H9 (cell line): ENCODE data around the gene KRT31. TPM values are rescaled to one million over a fixed set of nuclear protein-coding genes. Genes with fewer than 3 reads are reported as not detected.

Experiments
- DNase-seq: peaks from one replicate; pipeline ENCODE4 v3.0.0-alpha.2; 2017
- H2AFZ ChIP-seq: one replicate; pipeline ENCODE4 v1.6.1; 2013; ENCODE audit warnings: mild to moderate bottlenecking, low read length, control low read depth, moderate library complexity
- H2AK5ac ChIP-seq: 2 replicates; pipeline ENCODE4 v1.6.1; 2013; ENCODE audit warnings: low read length, control low read depth, mixed read lengths; ENCODE audit not compliant: insufficient read length
- H2BK120ac ChIP-seq: one replicate; pipeline ENCODE4 v1.6.1; 2013; ENCODE audit warnings: low read depth, mild to moderate bottlenecking, low read length, control low read depth, inconsistent platforms; ENCODE audit not compliant: poor library complexity, severe bottlenecking
- H2BK12ac ChIP-seq: 2 replicates; pipeline ENCODE4 v1.6.1; 2013; ENCODE audit warnings: low read length, control low read depth, mixed read lengths, low read depth; ENCODE audit not compliant: insufficient read length
- H2BK15ac ChIP-seq: 2 replicates; pipeline ENCODE4 v1.6.1; 2013; ENCODE audit warnings: low read depth, low read length, control low read depth
- H2BK20ac ChIP-seq: one replicate; pipeline ENCODE4 v1.6.1; 2013; ENCODE audit warnings: low read depth, mild to moderate bottlenecking, low read length, control low read depth, inconsistent platforms; ENCODE audit not compliant: poor library complexity, severe bottlenecking
- H2BK5ac ChIP-seq: 2 replicates; pipeline ENCODE4 v1.6.1; 2013; ENCODE audit warnings: low read length, control low read depth, mixed read lengths; ENCODE audit not compliant: insufficient read length
- H3K14ac ChIP-seq: 2 replicates; pipeline ENCODE4 v1.6.1; 2013; ENCODE audit warnings: low read length, control low read depth; ENCODE audit not compliant: insufficient read depth
- H3K18ac ChIP-seq: 2 replicates; pipeline ENCODE4 v1.6.1; 2013; ENCODE audit warnings: low read depth, mild to moderate bottlenecking, mixed read lengths, low read length, control low read depth; ENCODE audit not compliant: insufficient read length
- H3K23ac ChIP-seq: 2 replicates; pipeline ENCODE4 v1.6.1; 2013; ENCODE audit warnings: low read length, control low read depth, mixed read lengths, low read depth; ENCODE audit not compliant: insufficient read length
- H3K23me2 ChIP-seq: 2 replicates; pipeline ENCODE4 v1.6.1; 2013; ENCODE audit warnings: low read depth, mild to moderate bottlenecking, mixed read lengths, low read length, control low read depth; ENCODE audit not compliant: insufficient read length, poor library complexity, severe bottlenecking
- H3K27ac ChIP-seq: 2 replicates; pipeline ENCODE4 v1.5.1; 2013; ENCODE audit warnings: low read length, control low read depth, mixed read lengths, low read depth; ENCODE audit not compliant: insufficient read length
- H3K27me3 ChIP-seq: 2 replicates; pipeline ENCODE4 v1.6.1; 2013; ENCODE audit warnings: low read length, control low read depth, inconsistent platforms; ENCODE audit not compliant: insufficient read depth
- H3K4ac ChIP-seq: 2 replicates; pipeline ENCODE4 v1.6.1; 2013; ENCODE audit warnings: low read depth, mild to moderate bottlenecking, control low read depth, inconsistent platforms, low read length, moderate library complexity
- H3K4me1 ChIP-seq: 2 replicates; pipeline ENCODE4 v1.6.1; 2013; ENCODE audit warnings: low read length, control low read depth, inconsistent platforms; ENCODE audit not compliant: insufficient read depth
- H3K4me2 ChIP-seq: 2 replicates; pipeline ENCODE4 v1.6.1; 2013; ENCODE audit warnings: low read length, control low read depth, mixed read lengths; ENCODE audit not compliant: insufficient read length, insufficient read depth
- H3K56ac ChIP-seq: 2 replicates; pipeline ENCODE4 v1.6.1; 2013; ENCODE audit warnings: low read depth, mild to moderate bottlenecking, mixed read lengths, low read length, control low read depth; ENCODE audit not compliant: insufficient read length
- H3K79me1 ChIP-seq: 2 replicates; pipeline ENCODE4 v1.6.1; 2013; ENCODE audit warnings: low read depth, mild to moderate bottlenecking, moderate library complexity, low read length, control low read depth, inconsistent platforms; ENCODE audit not compliant: insufficient read depth, poor library complexity, severe bottlenecking
- H3K79me2 ChIP-seq: 2 replicates; pipeline ENCODE4 v1.6.1; 2013; ENCODE audit warnings: low read length, control low read depth, inconsistent platforms; ENCODE audit not compliant: insufficient read depth
- H3K9ac ChIP-seq: 2 replicates; pipeline ENCODE4 v1.6.1; 2013; ENCODE audit warnings: low read length, control low read depth, mixed read lengths; ENCODE audit not compliant: insufficient read length; ENCODE audit errors: extremely low read depth
- H3K9me3 ChIP-seq: one replicate; pipeline ENCODE4 v1.6.1; 2013; ENCODE audit warnings: low read depth, low read length, inconsistent platforms; ENCODE audit not compliant: control insufficient read depth
- H3T11ph ChIP-seq: one replicate; pipeline ENCODE4 v1.6.1; 2013; ENCODE audit warnings: mild to moderate bottlenecking, low read length, control low read depth, inconsistent platforms
- H4K20me1 ChIP-seq: one replicate; pipeline ENCODE4 v1.6.1; 2013; ENCODE audit not compliant: control insufficient read depth, insufficient read length, insufficient read depth
- H4K5ac ChIP-seq: 2 replicates; pipeline ENCODE4 v1.6.1; 2013; ENCODE audit warnings: low read depth, mild to moderate bottlenecking, mixed read lengths, low read length, control low read depth; ENCODE audit not compliant: insufficient read length
- H4K8ac ChIP-seq: replicated peaks from 2 replicates; pipeline ENCODE4 v1.6.1; 2013; ENCODE audit warnings: low read length, control low read depth, mixed read lengths, low read depth; ENCODE audit not compliant: insufficient read length
- H4K91ac ChIP-seq: 2 replicates; pipeline ENCODE4 v1.6.1; 2013; ENCODE audit warnings: low read depth, mild to moderate bottlenecking, moderate library complexity, mixed read lengths, low read length, control low read depth; ENCODE audit not compliant: insufficient read length
- H3K27ac Mint-ChIP-seq, 3 experiments: 2 replicates in 2 of 3; 3 replicates in 1 of 3; pipeline ENCODE4 v1.8.0; 2020 to 2021; ENCODE audit warnings: mixed read lengths in 3 of 3, mild to moderate bottlenecking in 1 of 3, moderate library complexity in 1 of 3
- H3K27me3 Mint-ChIP-seq: 2 replicates; pipeline ENCODE4 v1.8.0; 2021; ENCODE audit warnings: low read depth, mild to moderate bottlenecking, moderate library complexity, mixed read lengths
- H3K36me3 Mint-ChIP-seq, 3 experiments: 2 replicates in 2 of 3; 3 replicates in 1 of 3; pipeline ENCODE4 v1.8.0; 2020 to 2021; ENCODE audit warnings: low read depth in 3 of 3, mixed read lengths in 3 of 3; ENCODE audit not compliant: insufficient read depth in 1 of 3
- H3K4me1 Mint-ChIP-seq, 2 experiments: 2 replicates each; pipeline ENCODE4 v1.8.0; 2020; ENCODE audit warnings: mixed read lengths in 2 of 2
- H3K4me3 Mint-ChIP-seq, 2 experiments: 2 replicates in 1 of 2; 3 replicates in 1 of 2; pipeline ENCODE4 v1.8.0; 2020 to 2021; ENCODE audit warnings: mild to moderate bottlenecking in 2 of 2, mixed read lengths in 2 of 2, moderate library complexity in 1 of 2
- H3K9me3 Mint-ChIP-seq, 2 experiments: 2 replicates in 1 of 2; 3 replicates in 1 of 2; pipeline ENCODE4 v1.8.0; 2020; ENCODE audit warnings: mild to moderate bottlenecking in 2 of 2, mixed read lengths in 2 of 2, moderate library complexity in 1 of 2
- WGBS: extraction: QIAGEN DNeasy Blood & Tissue Kit; methylation state at CpG from one replicate; pipeline ENCODE4 v1.1.7; 2013; ENCODE audit warnings: missing lambda C conversion rate, low lambda C conversion rate, mixed read lengths; ENCODE audit not compliant: insufficient read length; ENCODE audit errors: extremely low coverage; 5-methylcytosine and 5-hydroxymethylcytosine counted together
- total RNA-seq: library from RNA; stranded (reverse); gene quantifications from 2 replicates; pipeline ENCODE4 v1.2.1, GENCODE V29; 2021
- TF ChIP-seq, protein P1 (sequence below): fragments of 200-600 bp; sonication (generic); conservative IDR thresholded peaks from 3 replicates; pipeline ENCODE4 v1.8.0; 2021; ENCODE audit warnings: antibody characterized with exemption, mild to moderate bottlenecking

The KRT31 gene
- total RNA-seq, 1 experiment from 2014 or later, result not detected

GRCh38 chr17:41421116-41421515 is 23.7 kb upstream of the KRT31 start:
- H3K4me1 ChIP-seq, result no peaks in the 10 kb centered on the region
- no peak overlapping the region for H2BK20ac ChIP-seq
- H3K23ac ChIP-seq, result no peak overlapping the region
- H3K23me2 ChIP-seq, result no peaks in the 10 kb centered on the region
- no CpG with 5 or more reads among the region's 9 CpGs for WGBS
- H4K5ac ChIP-seq, result no peak overlapping the region
- no peak overlapping the region for H2BK12ac ChIP-seq
- H3K27me3 ChIP-seq, result no peaks in the 10 kb centered on the region
- no peaks in the 10 kb centered on the region for H4K20me1 ChIP-seq
- TF ChIP-seq, protein P1, sequence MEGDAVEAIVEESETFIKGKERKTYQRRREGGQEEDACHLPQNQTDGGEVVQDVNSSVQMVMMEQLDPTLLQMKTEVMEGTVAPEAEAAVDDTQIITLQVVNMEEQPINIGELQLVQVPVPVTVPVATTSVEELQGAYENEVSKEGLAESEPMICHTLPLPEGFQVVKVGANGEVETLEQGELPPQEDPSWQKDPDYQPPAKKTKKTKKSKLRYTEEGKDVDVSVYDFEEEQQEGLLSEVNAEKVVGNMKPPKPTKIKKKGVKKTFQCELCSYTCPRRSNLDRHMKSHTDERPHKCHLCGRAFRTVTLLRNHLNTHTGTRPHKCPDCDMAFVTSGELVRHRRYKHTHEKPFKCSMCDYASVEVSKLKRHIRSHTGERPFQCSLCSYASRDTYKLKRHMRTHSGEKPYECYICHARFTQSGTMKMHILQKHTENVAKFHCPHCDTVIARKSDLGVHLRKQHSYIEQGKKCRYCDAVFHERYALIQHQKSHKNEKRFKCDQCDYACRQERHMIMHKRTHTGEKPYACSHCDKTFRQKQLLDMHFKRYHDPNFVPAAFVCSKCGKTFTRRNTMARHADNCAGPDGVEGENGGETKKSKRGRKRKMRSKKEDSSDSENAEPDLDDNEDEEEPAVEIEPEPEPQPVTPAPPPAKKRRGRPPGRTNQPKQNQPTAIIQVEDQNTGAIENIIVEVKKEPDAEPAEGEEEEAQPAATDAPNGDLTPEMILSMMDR, result no peak
- H3K9me3 ChIP-seq, result no peaks in the 10 kb centered on the region
- H3K36me3 Mint-ChIP-seq, result no peaks in the 10 kb centered on the region
- H4K91ac ChIP-seq, result no peak overlapping the region
- H3K4me3 Mint-ChIP-seq, result no peak overlapping the region
- H3K18ac ChIP-seq, result peak overlapping the region; percentile 27
- DNase-seq, result no peak
- H3K79me1 ChIP-seq, result no peaks in the 10 kb centered on the region
- no peak overlapping the region for H2BK5ac ChIP-seq
- no peak overlapping the region for H3K4ac ChIP-seq
- H3K14ac ChIP-seq, result no peak overlapping the region
- H3K79me2 ChIP-seq, result no peaks in the 10 kb centered on the region
- H3K27ac ChIP-seq, result no peak overlapping the region
- H3K56ac ChIP-seq, result no peak overlapping the region
- H3K4me2 ChIP-seq, result no peak overlapping the region
- no peak overlapping the region for H2BK15ac ChIP-seq
- peaks cover 8% of the 10 kb centered on the region in 2 experiments; a peak in 3 of 4 replicates for H3K4me1 Mint-ChIP-seq
- H4K8ac ChIP-seq, result no peak overlapping the region
- no peaks in the 10 kb centered on the region for H3K9me3 Mint-ChIP-seq
- peak overlapping the region in 1 of 3 experiments; percentile 9; a peak in 2 of 7 replicates for H3K27ac Mint-ChIP-seq
- H2BK120ac ChIP-seq, result no peak overlapping the region
- no peak overlapping the region for H3K9ac ChIP-seq
- H2AFZ ChIP-seq, result no peak overlapping the region
- H2AK5ac ChIP-seq, result no peak overlapping the region
- H3T11ph ChIP-seq, result no peak overlapping the region
- peaks cover 11% of the 10 kb centered on the region for H3K27me3 Mint-ChIP-seq
